HL-60 (cell line): ENCODE results near the gene MARCKS.

ENCODE experiments used
- DNase-seq, 2 experiments: peaks; one replicate each; pipeline ENCODE4 v3.0.0-alpha.2; 2010 to 2020; ENCODE audit warnings: low read depth in 1 of 2, low spot score in 1 of 2
- H3K27ac ChIP-seq: fragments of 250-450 bp; sonication (Bioruptor Pico); replicated peaks from 2 replicates; pipeline ENCODE4 v1.5.1; 2020; ENCODE audit warnings: mild to moderate bottlenecking, moderate library complexity
- H3K27me3 ChIP-seq: fragments of 250-450 bp; sonication (Bioruptor Pico); 2 replicates; pipeline ENCODE4 v1.5.1; 2021; ENCODE audit warnings: mild to moderate bottlenecking, moderate library complexity; ENCODE audit not compliant: insufficient read depth, poor library complexity, severe bottlenecking
- H3K4me3 ChIP-seq: replicated peaks from 2 replicates; pipeline ENCODE4 v1.5.1; 2011; ENCODE audit warnings: mild to moderate bottlenecking, control low read depth, low read length; ENCODE audit not compliant: insufficient read depth
- CTCF ChIP-seq: IDR thresholded peaks from one replicate; pipeline ENCODE4 v1.5.1; 2011; ENCODE audit warnings: low read length, control low read depth, inconsistent platforms; ENCODE audit not compliant: insufficient read depth
- GABPA ChIP-seq: IDR thresholded peaks from 2 replicates; pipeline ENCODE4 v1.6.1; 2012; ENCODE audit warnings: low read depth
- POLR2AphosphoS5 ChIP-seq: IDR thresholded peaks from 2 replicates; pipeline ENCODE4 v1.6.1; 2012; ENCODE audit warnings: low read depth
- REST ChIP-seq: IDR thresholded peaks from 2 replicates; pipeline ENCODE4 v1.6.1; 2012; ENCODE audit warnings: low read depth; ENCODE audit not compliant: insufficient replicate concordance
- SPI1 ChIP-seq: IDR thresholded peaks from 2 replicates; pipeline ENCODE4 v1.6.1; 2012; ENCODE audit warnings: low read depth, mild to moderate bottlenecking, borderline replicate concordance

The MARCKS gene

GRCh38 chr6:113886512-113886911 lies 29.4 kb downstream of the MARCKS start:
- DNase-seq: no peak
- TF ChIP-seq POLR2AphosphoS5 (no peak), SPI1 (no peak), CTCF (no peak), REST (no peak)
- no peaks in the 10 kb centered on the region for H3K27me3 ChIP-seq
- no peak overlapping the region for H3K27ac ChIP-seq
- no peak overlapping the region for H3K4me3 ChIP-seq

DNA sequence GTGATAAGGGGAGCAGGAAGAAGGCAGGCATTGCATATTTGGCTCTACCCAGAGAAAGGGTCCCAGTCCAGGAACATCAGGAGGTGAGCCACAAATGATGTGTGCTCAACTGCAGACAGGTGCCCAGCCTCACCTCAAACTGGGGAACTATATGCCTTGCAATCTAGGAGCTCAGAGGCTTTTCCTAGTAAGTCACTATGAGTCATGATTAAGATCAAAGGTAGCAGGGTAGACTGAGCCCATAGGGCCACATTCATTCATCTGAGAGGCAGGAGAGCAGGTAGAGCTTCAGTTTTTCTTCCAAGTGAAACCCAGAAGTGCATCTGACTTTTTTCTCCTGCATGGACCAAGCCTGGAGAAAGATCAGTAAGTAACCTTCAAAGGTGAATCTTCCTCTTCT lies 31.3 kb downstream of the MARCKS start:
- no peak overlapping the region for H3K27ac ChIP-seq
- H3K4me3 ChIP-seq: no peak overlapping the region
- TF ChIP-seq CTCF: no peak
- TF ChIP-seq REST: no peak
- no peak for TF ChIP-seq POLR2AphosphoS5
- no peak for TF ChIP-seq GABPA
- H3K27me3 ChIP-seq: no peaks in the 10 kb centered on the region
- no peak for DNase-seq

DNA sequence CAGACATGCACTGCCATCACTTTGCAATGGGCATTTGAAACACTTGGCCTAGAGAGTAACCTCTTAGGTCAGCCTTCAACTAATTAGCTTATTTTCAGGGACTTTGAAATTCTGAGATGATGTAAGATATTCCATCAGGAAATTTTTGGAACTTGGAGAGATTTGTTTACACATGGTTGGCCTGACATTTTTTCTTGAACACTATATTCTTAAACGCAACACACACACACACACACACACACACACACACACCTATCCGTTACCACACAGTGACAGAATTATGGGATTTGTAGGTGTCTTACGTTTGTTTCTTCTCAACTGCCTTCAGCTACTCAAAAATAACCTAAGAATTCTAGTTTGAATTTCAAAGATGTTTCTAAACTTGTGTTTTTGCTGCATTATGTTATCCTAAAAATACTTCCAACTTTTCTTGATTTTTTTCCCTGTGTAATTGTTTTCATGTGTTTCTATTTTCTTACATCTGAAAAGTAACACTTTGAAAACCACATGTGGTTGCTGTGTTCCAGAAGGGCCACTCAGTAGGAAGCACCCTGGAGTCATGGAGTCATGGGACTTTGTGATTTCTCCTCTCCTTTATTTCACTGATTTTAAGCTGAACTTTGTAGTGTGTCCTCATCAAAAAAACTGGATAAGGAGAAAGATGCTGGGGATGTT lies 31.9 kb downstream of the MARCKS start:
- no peak for DNase-seq
- Histone ChIP-seq H3K27ac (no peak overlapping the region), H3K4me3 (no peak overlapping the region), H3K27me3 (no peaks in the 10 kb centered on the region)
- TF ChIP-seq CTCF (no peak), REST (no peak), SPI1 (no peak), POLR2AphosphoS5 (no peak), GABPA (no peak)
